CD4-positive, alpha-beta T cell treated with Interleukin-1 beta for 1 hour (primary cell): ENCODE data around the gene EXOSC3.
"Not testable (repeated sequence)": the region's sequence is repeated elsewhere in the genome, so short reads cannot be mapped to it uniquely, and the experiment has no call there.

Experiments
- DNase-seq, 2 donors: peaks; one replicate each; pipeline ENCODE4 v3.0.0-alpha.2; 2020 to 2022

EXOSC3 gene

GRCh38 chr9:37784616-37785483, at the start of gene EXOSC3:
TSS of gene EXOSC3 (minus strand) at chr9:37785064. CDS start at chr9:37785044, 20 bp downstream.
- peak; percentile 85 to 86 for DNase-seq

GRCh38 chr9:37827483-37828165, 42.8 kb upstream of the EXOSC3 start:
- no peak for DNase-seq

- DNase-seq, result not testable (repeated sequence)
These were observed 40.3 kb upstream of the EXOSC3 start for GRCh38 chr9:37825174-37825573.

GRCh38 chr9:37820142-37820541, 35.3 kb upstream of the EXOSC3 start:
- no peak for DNase-seq

GRCh38 chr9:37818849-37819248, 34.0 kb upstream of the EXOSC3 start:
- DNase-seq, result no peak

- no peak for DNase-seq
These were observed 28.0 kb upstream of the EXOSC3 start for GRCh38 chr9:37812773-37813379.

- no peak for DNase-seq
These were observed 27.1 kb upstream of the EXOSC3 start for GRCh38 chr9:37811906-37812476.

- DNase-seq, result not testable (repeated sequence)
These were observed 24.8 kb upstream of the EXOSC3 start for GRCh38 chr9:37809676-37810075.

GRCh38 chr9:37806271-37806670, 21.4 kb upstream of the EXOSC3 start:
- DNase-seq, result no peak

GRCh38 chr9:37801959-37802711, 17.3 kb upstream of the EXOSC3 start:
- DNase-seq, result no peak

- no peak for DNase-seq
These were observed 16.5 kb upstream of the EXOSC3 start for GRCh38 chr9:37801287-37801850.

GRCh38 chr9:37800631-37801286, 15.9 kb upstream of the EXOSC3 start, which contains the start of gene DCAF10:
TSS of gene DCAF10 (plus strand) at chr9:37800797. CDS start at chr9:37800867, 70 bp downstream.
- peak; percentile 85 to 91 for DNase-seq

GRCh38 chr9:37798677-37799076, 13.8 kb upstream of the EXOSC3 start:
- DNase-seq, result no peak

GRCh38 chr9:37796232-37796631, 11.4 kb upstream of the EXOSC3 start:
- no peak for DNase-seq

- DNase-seq, result no peak
These were observed 7.3 kb upstream of the EXOSC3 start for GRCh38 chr9:37792122-37792521.

- DNase-seq, result no peak
These were observed 5.2 kb upstream of the EXOSC3 start for GRCh38 chr9:37790096-37790495.

- no peak for DNase-seq
These were observed 3.5 kb upstream of the EXOSC3 start for GRCh38 chr9:37788332-37788731.

GRCh38 chr9:37787059-37787458, 2.2 kb upstream of the EXOSC3 start:
- no peak for DNase-seq

- DNase-seq, result no peak
These were observed 611 bp downstream of the EXOSC3 start for GRCh38 chr9:37784291-37784615.

GRCh38 chr9:37778534-37778933, 6.3 kb downstream of the EXOSC3 start:
- DNase-seq, result no peak

- DNase-seq, result no peak
These were observed 8.5 kb downstream of the EXOSC3 start for GRCh38 chr9:37776328-37776727.
